ENCODE results near the gene VIL1.

GRCh38 chr2:218371983-218372350 lies 47.0 kb upstream of the VIL1 start:
- TF ChIP-seq CTCF (IDR thresholded peaks at IDR 0.05) (no peak), POLR2A (IDR thresholded peaks at IDR 0.05) (no peak), EP300 (IDR thresholded peaks at IDR 0.05) (no peak)

Measured in tibial nerve (tissue), 4 donors.